Stimulated activated naive CD4-positive, alpha-beta T cell (primary cell): ENCODE measurements around the gene LPP.
A peak's percentile ranks its signal among the peaks of the same experiment; 100 is the strongest.

ENCODE experiments used
- DNase-seq, 6 experiments: peaks; one replicate each; lab custom pipeline; 2025; lab: John Stamatoyannopoulos, UW

Gene LPP

GRCh38 chr3:188253800-188254452 is 100.0 kb downstream of the LPP start:
- no peak for DNase-seq

GRCh38 chr3:188254520-188255070 is 100.6 kb downstream of the LPP start:
- DNase-seq: no peak

- no peak for DNase-seq
Measured at GRCh38 chr3:188255190-188255589, 101.2 kb downstream of the LPP start.

GRCh38 chr3:188256758-188257157 is 102.8 kb downstream of the LPP start:
- DNase-seq: no peak

GRCh38 chr3:188257384-188258026 is 103.5 kb downstream of the LPP start:
- DNase-seq: no peak

- no peak for DNase-seq
Measured at GRCh38 chr3:188259191-188259590, 105.2 kb downstream of the LPP start.

- DNase-seq: no peak
Measured at GRCh38 chr3:188259596-188259995, 105.6 kb downstream of the LPP start.

- no peak for DNase-seq
Measured at GRCh38 chr3:188261011-188261410, 107.1 kb downstream of the LPP start.

- peak in 1 of 6 experiments; percentile 25 for DNase-seq
Measured at GRCh38 chr3:188262488-188262887, 108.5 kb downstream of the LPP start.

GRCh38 chr3:188262913-188263683 is 109.1 kb downstream of the LPP start:
- no peak for DNase-seq

GRCh38 chr3:188264226-188265207 is 110.6 kb downstream of the LPP start:
- no peak for DNase-seq

GRCh38 chr3:188266562-188267274 is 112.8 kb downstream of the LPP start:
- no peak for DNase-seq

- DNase-seq: no peak
Measured at GRCh38 chr3:188267790-188268335, 113.9 kb downstream of the LPP start.

GRCh38 chr3:188268336-188268735 is 114.4 kb downstream of the LPP start:
- DNase-seq: no peak

GRCh38 chr3:188269040-188269439 is 115.1 kb downstream of the LPP start:
- DNase-seq: no peak

- no peak for DNase-seq
Measured at GRCh38 chr3:188270423-188270972, 116.5 kb downstream of the LPP start.

GRCh38 chr3:188271226-188271914 is 117.4 kb downstream of the LPP start:
- DNase-seq: no peak

GRCh38 chr3:188272481-188273372 is 118.8 kb downstream of the LPP start:
- no peak for DNase-seq
